GM10248 (cell line): ENCODE data around the gene CDH24.

Source experiments
- CTCF ChIA-PET: fragments of 300-600 bp; sonication (Branson Sonifier 250); formaldehyde crosslinking; extraction: SDS; loops from one replicate; lab custom pipeline; 2021; ENCODE audit warnings: antibody characterized with exemption; lab: Yijun Ruan, JAX
- POLR2A ChIA-PET: fragments of 350-650 bp; sonication (Branson Sonifier 250); formaldehyde crosslinking; extraction: SDS; loops from one replicate; lab custom pipeline; 2020; ENCODE audit warnings: antibody characterized with exemption; lab: Yijun Ruan, JAX
- DNase-seq: peaks from one replicate; pipeline ENCODE4 v3.0.0; 2012; ENCODE audit errors: extremely low spot score
- TF ChIP-seq, protein P1 (sequence below): IDR thresholded peaks from 2 replicates; pipeline ENCODE4 v1.5.1; 2012; ENCODE audit warnings: mild to moderate bottlenecking, low read depth; ENCODE audit errors: extremely low read depth, missing control alignments, control extremely low read depth

CDH24 gene

DNA sequence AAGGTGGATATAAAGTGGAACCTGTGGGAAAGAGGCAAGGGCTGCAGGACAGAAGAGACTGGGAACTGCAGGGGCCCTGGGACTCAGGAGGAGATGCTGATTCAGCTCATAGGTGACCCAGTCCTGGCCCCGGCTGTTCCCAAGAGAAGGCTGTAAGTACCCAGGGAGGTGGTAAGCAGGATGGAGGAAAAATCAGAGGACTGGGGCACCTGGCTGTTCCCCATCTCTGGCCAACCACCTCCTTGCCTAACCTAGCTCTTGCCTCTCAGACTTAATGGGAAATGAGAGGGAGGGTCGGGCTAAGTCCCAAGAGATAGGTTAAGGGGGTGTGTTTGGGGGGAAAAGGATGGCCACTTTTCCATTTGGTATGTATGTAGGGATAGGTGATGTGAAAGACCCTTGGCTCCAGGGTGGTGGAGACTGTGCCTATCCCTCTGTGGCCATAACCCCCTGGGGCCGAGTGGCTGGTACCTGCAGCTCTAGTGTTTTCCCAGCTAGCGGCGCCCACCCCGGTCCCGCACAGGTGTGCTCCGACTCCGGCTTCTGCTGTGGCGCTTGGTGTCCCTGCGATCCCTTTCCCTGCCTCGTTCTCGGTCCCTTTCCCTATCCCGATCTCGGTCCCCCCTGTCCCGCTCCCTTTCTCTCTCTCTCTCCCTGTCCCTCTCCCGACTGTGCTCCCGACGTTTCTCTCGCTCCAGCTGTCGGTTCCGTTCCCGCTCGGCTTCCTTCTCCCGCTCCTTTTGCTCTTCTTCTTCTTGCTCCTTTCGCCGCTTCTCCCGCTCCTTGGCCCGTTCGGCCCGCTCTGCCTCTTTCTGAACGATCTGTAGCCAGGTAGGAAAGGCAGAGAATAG, 1.6 kb upstream of the CDH24 start:
- ChIA-PET POLR2A (interaction anchor here (1.0 to 1.3 kb wide), 3 partner anchors 10 to 72 kb away, joined by 4 to 5 read pairs (median 5); partner anchors contain the start of genes ACIN1 and C14orf119), CTCF (interaction anchor here (0.7 to 24.2 kb wide), 36 partner anchors 9 to 488 kb away, joined by 3 to 834 read pairs (median 5); partner anchors contain the start of genes ACIN1, AJUBA, C14orf119 and PABPN1)
- DNase-seq: no peak
- TF ChIP-seq, protein P1, sequence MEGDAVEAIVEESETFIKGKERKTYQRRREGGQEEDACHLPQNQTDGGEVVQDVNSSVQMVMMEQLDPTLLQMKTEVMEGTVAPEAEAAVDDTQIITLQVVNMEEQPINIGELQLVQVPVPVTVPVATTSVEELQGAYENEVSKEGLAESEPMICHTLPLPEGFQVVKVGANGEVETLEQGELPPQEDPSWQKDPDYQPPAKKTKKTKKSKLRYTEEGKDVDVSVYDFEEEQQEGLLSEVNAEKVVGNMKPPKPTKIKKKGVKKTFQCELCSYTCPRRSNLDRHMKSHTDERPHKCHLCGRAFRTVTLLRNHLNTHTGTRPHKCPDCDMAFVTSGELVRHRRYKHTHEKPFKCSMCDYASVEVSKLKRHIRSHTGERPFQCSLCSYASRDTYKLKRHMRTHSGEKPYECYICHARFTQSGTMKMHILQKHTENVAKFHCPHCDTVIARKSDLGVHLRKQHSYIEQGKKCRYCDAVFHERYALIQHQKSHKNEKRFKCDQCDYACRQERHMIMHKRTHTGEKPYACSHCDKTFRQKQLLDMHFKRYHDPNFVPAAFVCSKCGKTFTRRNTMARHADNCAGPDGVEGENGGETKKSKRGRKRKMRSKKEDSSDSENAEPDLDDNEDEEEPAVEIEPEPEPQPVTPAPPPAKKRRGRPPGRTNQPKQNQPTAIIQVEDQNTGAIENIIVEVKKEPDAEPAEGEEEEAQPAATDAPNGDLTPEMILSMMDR: no peak

DNA sequence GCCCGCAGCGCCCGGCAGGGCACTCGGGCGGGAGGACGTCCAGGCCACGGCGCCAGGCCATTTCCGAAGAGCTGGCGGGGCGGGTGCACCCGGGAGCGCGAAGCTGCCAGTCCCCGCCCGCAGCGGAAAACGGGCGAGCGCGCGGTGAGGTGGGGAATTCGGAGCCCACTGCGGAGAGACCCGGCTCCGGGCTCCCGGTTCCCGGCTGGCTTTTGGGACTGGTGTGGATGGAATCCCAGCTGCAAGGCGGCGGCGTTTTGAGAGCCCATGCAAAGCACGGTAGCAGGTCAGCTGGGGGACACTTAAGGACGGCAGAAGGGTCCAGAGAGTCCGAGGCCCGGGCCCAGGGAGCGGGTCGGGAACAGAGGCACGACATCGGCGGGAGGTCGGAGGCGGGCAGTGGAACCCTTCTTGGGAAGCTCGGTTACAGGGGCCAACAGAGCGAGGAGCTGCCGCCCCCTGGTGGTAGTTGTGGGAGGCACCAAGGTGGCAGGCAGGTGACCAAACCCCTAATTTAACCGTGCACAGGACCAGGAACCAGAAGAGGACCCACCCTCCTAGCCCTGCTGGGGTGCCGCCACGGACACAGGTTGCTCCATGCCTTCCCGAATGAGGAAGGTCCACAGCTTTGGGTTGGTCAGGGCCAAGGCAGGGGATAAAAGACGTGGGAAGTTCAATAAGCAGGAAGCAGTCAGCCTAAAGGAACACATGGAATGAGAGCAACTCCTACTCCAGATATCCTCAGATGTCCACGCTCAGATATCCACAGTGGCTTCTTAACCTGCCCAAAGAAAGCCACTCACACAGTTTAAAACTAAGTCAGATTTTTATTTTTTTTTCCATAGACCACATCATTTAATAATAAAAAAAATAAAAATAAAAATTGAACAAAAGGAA, 685 bp upstream of the CDH24 start:
- POLR2A ChIA-PET: interaction anchor here (1.0 to 1.3 kb wide), 2 partner anchors 11 to 71 kb away, joined by 5 read pairs; no protein-coding TSS in a partner anchor
- TF ChIP-seq, protein P1: peak; percentile 96
- CTCF ChIA-PET: interaction anchor here (0.7 to 24.2 kb wide), 46 partner anchors 9 to 501 kb away, joined by 3 to 834 read pairs (median 5); partner anchors contain the start of genes ACIN1, AJUBA, C14orf119 and PABPN1
- peak; percentile 90 for DNase-seq

DNA sequence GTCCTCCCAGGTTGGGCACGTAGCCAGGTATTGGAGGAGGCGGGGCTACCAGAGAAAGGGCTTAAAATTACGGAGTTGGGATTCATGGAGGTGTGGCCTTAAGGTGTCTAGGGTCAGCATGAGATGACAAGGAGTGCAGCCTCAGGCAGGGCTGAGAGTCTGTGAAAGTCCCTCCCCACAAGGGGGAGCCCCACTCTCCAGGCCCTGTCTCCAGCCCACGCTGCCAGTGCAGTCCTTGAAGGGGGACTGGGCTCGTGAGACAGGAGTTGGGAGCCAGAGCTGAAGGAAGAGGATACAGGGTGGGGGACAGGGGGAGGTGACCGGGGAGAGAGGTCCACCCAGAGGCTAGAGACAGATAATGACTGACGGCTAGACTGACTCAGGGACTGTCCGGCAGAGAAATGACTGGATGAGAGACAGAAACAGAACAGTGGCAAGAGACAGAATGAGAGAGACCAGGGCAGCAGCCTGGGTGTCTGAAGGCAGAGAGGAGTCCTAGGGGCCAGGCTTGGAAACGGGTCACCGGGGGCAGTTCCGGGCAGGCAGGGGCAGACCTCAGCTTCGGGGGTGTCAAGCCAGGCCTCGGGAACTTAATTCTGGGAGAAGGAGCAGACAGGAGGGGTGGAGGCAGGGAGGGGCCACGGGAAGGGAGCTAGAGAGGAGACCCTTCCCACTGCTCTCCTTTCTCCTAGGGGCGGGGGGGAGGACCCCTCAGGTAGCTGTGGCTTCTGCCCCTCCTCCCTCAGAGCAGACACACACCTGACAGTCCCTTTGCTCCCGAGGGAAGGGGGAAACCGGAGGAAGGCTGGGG, 970 bp downstream of the CDH24 start:
- ChIA-PET POLR2A (interaction anchor here (1.6 kb wide), 1 partner anchor 70 kb away, joined by 3 read pairs; no protein-coding TSS in a partner anchor), CTCF (interaction anchor here (0.6 to 24.2 kb wide), 20 partner anchors 11 to 127 kb away, joined by 3 to 834 read pairs (median 4); partner anchors contain the start of genes ACIN1, AJUBA, C14orf119 and PRMT5)
- DNase-seq: peak; percentile 90
- TF ChIP-seq, protein P1: peak; percentile 81

DNA sequence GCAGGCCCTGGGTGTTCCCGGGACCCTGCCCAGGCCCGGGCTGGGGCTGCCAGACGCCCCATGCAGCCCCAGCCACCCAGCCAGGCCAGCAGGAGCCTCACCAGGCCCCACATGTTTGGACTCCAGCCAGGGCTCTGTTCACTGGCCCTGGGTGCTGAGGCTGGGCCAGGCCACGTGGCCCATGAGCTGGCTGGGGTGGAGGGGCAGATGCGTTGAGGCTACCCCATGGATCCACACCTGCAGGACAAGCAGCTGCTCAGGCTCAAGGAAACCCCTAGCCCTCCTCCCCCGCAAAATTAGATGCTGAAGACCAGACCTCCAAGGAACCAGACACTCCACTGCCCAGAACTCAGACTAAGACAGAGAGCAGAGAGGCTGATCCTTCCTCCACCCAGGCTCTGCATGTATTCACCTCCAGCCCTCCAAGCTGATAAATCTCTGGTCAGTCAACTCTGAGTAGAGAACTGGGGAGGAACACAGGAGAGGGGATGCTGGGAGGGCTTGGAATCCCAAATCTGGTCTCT, 1.6 kb downstream of the CDH24 start:
- peak; percentile 39 for DNase-seq
- TF ChIP-seq, protein P1: no peak
- POLR2A ChIA-PET: interaction anchor here (1.6 kb wide), 1 partner anchor 69 kb away, joined by 3 read pairs; no protein-coding TSS in a partner anchor
- CTCF ChIA-PET: interaction anchor here (0.9 to 24.2 kb wide), 14 partner anchors 11 to 93 kb away, joined by 3 to 834 read pairs (median 8); partner anchors contain the start of genes AJUBA and PSMB11

DNA sequence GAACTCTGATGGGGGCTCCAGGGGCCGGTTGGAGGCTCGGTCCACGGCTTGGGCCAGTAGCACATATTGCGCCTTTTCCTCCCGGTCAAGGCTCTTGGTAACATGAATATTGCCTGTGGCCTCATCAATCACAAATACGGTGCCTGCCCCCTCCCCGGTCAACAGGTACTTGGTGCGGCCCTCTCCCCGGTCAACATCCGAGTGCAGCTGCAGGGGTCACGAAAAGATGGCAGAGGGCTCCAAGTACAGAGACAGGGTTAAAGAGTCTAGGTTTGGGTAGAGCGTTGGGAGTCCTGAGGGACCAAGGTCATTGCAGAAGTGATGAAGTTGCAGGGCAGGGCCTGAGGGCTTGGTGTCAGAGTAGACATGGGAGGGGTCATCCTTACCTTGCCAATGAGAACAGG, 2.2 kb downstream of the CDH24 start:
- ChIA-PET POLR2A (interaction anchor here (1.6 kb wide), 1 partner anchor 69 kb away, joined by 3 read pairs; no protein-coding TSS in a partner anchor), CTCF (interaction anchor here (1.0 to 24.2 kb wide), 11 partner anchors 11 to 92 kb away, joined by 3 to 834 read pairs (median 18); partner anchors contain the start of genes AJUBA and PSMB11)
- no peak for DNase-seq
- TF ChIP-seq, protein P1: no peak
